ENCODE measurements around the gene CNPY4.

Gene CNPY4

DNA sequence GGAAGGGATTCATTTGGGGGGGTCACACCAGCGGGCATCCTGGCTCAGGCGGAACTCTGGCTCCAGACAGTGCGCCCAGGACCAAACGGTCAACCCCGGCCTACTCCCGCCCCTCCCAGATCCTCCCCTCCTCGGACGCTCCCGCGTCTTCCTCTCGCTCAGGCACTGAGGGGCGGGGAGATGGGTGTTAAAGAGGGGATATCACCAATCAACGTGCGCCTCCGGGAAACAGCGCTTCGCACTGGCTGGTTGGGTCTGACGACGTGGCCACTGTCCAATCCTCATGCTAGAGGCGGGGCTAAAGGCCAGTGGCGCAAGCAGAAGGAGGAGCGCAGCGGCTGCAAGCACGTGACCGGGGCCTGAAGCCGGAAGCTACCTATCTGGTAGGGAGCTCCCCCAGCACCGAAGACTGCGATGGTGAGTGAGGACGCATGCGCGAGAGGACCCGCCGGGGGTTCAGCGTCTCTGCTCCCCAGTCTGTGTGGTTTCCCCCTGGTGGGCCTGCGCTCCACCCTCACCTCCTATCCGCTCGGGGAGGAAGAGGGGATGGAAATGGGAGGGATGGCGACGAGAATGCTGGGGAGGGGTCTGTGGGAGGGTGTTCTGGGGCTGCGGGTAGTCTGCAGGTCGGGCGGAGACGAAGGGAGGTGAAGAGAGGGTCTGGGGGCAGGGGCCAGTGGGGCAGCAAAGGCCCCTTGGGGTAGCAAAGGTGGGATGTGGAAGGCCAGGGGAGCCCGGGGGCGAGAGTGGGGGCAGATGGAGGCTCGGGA is 29.3 kb downstream of the CNPY4 start, which contains the start of gene LAMTOR4:
LAMTOR4 (plus strand) TSS at position 360 of the 770 bp plus-strand sequence; CDS start at position 415, 55 bp downstream.
- DNase-seq (ENCODE audit: low spot score) = peak; percentile 100

DNA sequence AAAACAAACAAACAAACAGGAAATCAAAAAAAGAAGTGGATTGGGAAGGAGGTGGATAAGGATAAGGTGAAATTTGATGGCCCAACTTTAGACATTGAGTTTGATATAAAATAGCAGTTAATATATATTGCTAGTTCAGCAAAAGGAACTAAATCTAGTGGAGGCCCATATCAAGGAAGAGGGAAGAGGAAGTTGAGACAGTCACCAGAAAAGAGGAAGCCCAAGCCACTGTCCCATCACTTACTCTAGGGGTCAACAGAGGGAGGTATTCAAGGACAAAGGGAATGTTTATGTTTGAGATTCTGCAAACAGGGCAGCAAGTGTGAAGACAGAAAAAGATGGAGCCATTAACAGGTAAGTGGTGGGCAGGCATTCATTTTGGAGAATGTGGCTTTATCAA is 33.0 kb downstream of the CNPY4 start:
- DNase-seq (ENCODE audit: low spot score) = no peak

DNA sequence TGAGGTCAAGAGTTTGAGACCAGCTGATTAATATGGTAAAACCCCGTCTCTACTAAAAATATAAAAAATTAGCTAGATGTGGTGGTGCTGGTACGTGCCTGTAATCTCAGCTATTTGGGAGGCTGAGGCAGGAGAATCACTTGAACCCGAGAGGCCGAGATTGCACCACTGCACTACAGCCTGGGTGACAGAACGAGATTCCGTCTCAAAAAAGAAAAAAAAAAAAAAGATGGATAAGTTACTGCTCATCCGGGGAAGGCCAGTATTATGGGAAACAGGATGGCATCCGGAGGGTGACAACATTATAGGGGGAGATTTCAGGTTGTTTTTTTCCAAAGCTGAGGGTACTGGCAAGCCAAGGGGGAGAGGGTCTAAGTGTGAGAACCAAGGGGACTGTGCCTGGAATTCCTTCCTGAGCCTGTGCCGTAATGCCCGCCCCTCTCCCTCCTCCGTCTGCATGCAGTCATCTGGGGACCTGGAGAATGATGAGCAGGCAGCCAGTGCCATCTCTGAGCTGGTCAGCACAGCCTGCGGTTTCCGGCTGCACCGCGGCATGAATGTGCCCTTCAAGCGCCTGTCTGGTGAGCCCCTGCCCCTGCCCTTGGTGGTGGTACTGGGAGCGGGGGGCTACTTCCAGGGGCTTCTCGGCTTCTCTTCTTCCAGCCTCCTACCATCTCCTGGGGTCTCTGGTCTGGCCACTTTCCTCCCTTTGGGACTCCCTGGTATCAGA is 33.7 kb downstream of the CNPY4 start:
- no peak for DNase-seq (ENCODE audit: low spot score)

GRCh38 chr7:100153708-100154535 is 34.5 kb downstream of the CNPY4 start:
- DNase-seq (ENCODE audit: low spot score) = no peak

GRCh38 chr7:100154651-100155491 is 35.4 kb downstream of the CNPY4 start:
- DNase-seq (ENCODE audit: low spot score) = no peak

GRCh38 chr7:100155553-100156317 is 36.3 kb downstream of the CNPY4 start:
- DNase-seq (ENCODE audit: low spot score) = no peak

- DNase-seq (ENCODE audit: low spot score) = no peak
Measured at GRCh38 chr7:100156331-100157068, 37.1 kb downstream of the CNPY4 start.

GRCh38 chr7:100157069-100157333 is 37.6 kb downstream of the CNPY4 start:
- no peak for DNase-seq (ENCODE audit: low spot score)

DNA sequence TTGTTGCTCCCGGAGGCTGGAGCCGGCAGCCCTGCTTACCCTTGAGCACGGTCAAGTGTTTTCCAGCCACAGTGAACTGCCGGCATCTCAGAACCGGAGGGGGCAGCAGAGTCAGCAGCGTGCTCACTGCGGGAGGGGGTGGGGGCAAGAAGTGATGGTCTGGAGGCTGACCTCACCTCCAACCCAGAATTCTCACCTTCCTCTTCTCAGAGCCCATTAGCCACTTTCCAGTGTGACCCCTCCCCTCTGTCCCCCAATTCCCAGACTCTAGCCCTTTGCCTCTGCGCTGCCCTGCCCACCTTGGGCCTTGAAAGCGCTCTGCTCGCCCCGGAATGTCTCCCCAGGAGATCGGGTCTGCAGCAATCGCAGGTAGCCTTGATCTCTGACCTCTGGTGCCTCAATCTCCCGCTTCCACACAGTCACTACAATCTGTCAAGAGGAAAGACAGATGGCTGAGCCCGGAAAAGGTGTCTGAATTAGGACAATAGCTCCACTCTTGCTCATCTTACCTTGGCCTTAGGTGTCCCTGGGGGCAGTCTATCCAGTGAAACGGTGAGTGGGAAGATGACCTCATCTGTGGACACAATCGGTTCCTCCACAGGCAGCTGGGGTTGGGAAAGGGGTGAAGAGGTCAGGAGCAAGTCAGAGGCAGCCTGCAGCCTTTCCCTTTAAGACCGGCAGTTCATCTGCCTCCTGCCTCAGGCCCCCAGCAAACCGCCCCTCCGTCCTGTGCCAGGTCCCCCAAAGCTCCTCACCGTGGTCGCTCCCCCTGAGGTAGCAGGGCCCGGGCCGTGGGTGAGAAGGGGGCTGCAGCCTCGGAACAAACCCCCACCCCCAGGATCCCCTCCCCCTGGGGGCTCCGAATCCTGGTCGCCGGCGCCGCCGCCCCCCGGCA is 38.1 kb downstream of the CNPY4 start:
- peak; percentile 94 for DNase-seq (ENCODE audit: low spot score)

DNA sequence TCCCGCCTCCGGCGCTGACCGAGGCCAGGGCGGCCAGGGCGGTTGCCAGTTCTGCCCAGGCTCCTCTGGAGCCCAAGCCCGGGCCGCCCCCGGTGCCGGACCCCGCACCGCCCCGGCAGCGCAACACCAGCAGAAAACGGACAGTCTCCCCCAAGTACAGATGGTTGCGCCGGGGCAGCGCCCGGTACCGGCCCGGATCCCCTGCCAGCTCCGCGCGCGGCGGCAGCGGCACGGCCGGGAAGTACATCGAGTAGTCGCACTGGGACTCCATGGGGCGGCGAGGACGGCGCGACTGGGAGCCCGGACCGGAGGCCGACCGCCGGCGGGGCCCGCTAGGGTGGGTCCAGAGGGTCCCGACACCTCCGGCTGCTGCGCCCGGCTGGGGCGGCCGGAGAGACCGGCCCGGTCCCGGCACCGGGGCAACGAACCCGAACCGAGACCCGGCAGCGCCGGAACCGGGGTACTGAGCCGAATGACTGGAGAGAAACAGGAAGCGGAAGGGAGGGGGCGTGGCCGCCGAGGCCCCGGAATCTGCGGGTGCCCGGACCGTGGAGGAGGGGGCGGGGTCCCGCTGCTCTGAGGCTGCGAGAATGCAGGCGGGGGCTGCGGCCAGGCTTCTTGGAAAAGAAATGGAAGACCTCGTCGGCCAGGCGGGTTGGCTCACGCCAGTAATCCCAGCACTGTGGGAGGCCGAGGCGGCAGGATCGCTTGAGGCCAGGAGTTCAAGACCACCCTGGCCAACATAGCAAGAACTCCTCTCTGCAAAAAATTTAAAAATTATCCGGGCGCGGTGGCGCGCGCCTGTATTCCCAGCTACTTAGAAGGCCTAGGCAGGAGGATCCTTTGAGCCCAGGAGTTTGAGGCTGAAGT is 39.0 kb downstream of the CNPY4 start, which contains the start of gene TRAPPC14:
TRAPPC14 (minus strand) TSS at position 495 of the 870 bp plus-strand sequence; CDS start at position 271, 224 bp downstream.
- DNase-seq (ENCODE audit: low spot score) = peak; percentile 82

- no peak for DNase-seq (ENCODE audit: low spot score)
Measured at GRCh38 chr7:100159099-100159623, 39.7 kb downstream of the CNPY4 start.

GRCh38 chr7:100160067-100160466 is 40.6 kb downstream of the CNPY4 start:
- no peak for DNase-seq (ENCODE audit: low spot score)

GRCh38 chr7:100163006-100163531 is 43.6 kb downstream of the CNPY4 start:
- peak; percentile 39 for DNase-seq (ENCODE audit: low spot score)

- DNase-seq (ENCODE audit: low spot score) = no peak
Measured at GRCh38 chr7:100163871-100164270, 44.4 kb downstream of the CNPY4 start.

DNA sequence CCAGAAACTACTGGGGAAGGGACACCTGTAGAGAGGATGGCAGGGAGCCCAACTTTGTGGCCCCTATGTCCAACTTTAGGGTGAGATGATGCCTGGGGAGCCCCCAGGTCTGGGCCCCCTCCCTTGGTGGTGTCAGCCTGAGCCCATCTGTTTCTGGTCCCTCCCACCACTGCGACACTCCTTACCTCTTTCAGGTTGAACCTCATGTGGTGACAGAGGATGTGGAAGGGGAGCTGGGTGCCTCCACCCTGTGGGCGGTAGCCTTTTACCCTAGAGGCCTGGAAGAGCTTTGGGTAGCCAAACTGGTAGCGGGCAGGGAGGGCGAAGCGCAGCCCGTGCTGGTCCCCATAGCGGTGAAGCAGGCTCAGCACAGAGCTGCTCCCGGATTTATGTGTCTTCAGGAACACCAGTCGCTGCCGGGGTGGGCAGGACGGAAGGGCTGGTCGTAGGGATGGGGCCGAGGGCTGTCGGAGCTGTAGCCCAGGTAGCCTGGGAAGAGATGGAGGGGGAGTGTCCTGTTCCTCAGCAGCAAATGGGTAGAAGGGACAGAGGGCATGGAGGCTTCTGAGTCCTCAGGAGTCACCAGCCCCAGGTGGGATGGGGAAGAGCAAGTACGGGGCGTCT is 47.0 kb downstream of the CNPY4 start:
- DNase-seq (ENCODE audit: low spot score) = no peak

- DNase-seq (ENCODE audit: low spot score) = no peak
Measured at GRCh38 chr7:100166970-100167911, 47.8 kb downstream of the CNPY4 start.

Data from kidney tubule cell (primary cell).